Islet precursor cell (in vitro differentiated cells): Measurements from ENCODE around the gene MLH3.
"Not testable (repeated sequence)": the region's sequence is repeated elsewhere in the genome, so short reads cannot be mapped to it uniquely, and the experiment has no call there.

Experiments
- DNase-seq: peaks from one replicate; pipeline ENCODE4 v3.0.0-alpha.2; 2018

The MLH3 gene

GRCh38 chr14:75023108-75023507, 28.2 kb downstream of the MLH3 start:
- DNase-seq = no peak

- peak; percentile 73 for DNase-seq
Measured at GRCh38 chr14:75022655-75023054, 28.6 kb downstream of the MLH3 start.

- peak; percentile 58 for DNase-seq
Measured at GRCh38 chr14:75018694-75019093, 32.6 kb downstream of the MLH3 start.

GRCh38 chr14:75016815-75017214, 34.5 kb downstream of the MLH3 start:
- no peak for DNase-seq

GRCh38 chr14:75015496-75015895, 35.8 kb downstream of the MLH3 start:
- DNase-seq = no peak

GRCh38 chr14:75013290-75013689, 38.0 kb downstream of the MLH3 start:
- DNase-seq = no peak

GRCh38 chr14:75011356-75011994, 39.8 kb downstream of the MLH3 start:
- DNase-seq = peak; percentile 57

GRCh38 chr14:75010472-75011093, 40.7 kb downstream of the MLH3 start:
- DNase-seq = no peak

- DNase-seq = no peak
Measured at GRCh38 chr14:75009176-75009575, 42.1 kb downstream of the MLH3 start.

GRCh38 chr14:75005357-75005756, 45.9 kb downstream of the MLH3 start:
- DNase-seq = no peak

GRCh38 chr14:75003250-75004027, 47.8 kb downstream of the MLH3 start:
- DNase-seq = no peak

GRCh38 chr14:75002392-75003249, 48.6 kb downstream of the MLH3 start, which contains the start of gene EIF2B2:
EIF2B2 (plus strand) TSS chr14:75002921; CDS start chr14:75002991, 70 bp downstream.
- peak; percentile 99 for DNase-seq

GRCh38 chr14:75001899-75002298, 49.4 kb downstream of the MLH3 start:
- no peak for DNase-seq

- DNase-seq = no peak
Measured at GRCh38 chr14:75001261-75001660, 50.0 kb downstream of the MLH3 start.

GRCh38 chr14:74995781-74996180, 55.5 kb downstream of the MLH3 start:
- not testable (repeated sequence) for DNase-seq

GRCh38 chr14:74994182-74994581, 57.1 kb downstream of the MLH3 start:
- DNase-seq = peak; percentile 28

GRCh38 chr14:74988993-74989392, 62.3 kb downstream of the MLH3 start:
- DNase-seq = peak; percentile 36

GRCh38 chr14:74988131-74988530, 63.1 kb downstream of the MLH3 start:
- DNase-seq = peak; percentile 58

GRCh38 chr14:74985806-74986205, 65.5 kb downstream of the MLH3 start:
- DNase-seq = peak; percentile 29

GRCh38 chr14:74985028-74985310, 66.3 kb downstream of the MLH3 start:
- DNase-seq = peak; percentile 52

GRCh38 chr14:74984236-74985027, 66.8 kb downstream of the MLH3 start:
- peak; percentile 51 for DNase-seq

- DNase-seq = no peak
Measured at GRCh38 chr14:74983343-74983742, 67.9 kb downstream of the MLH3 start.
